Right ventricle myocardium inferior (tissue), 1 donor: Measurements from ENCODE around the gene MALL. TPM values are rescaled to one million over a fixed set of nuclear protein-coding genes. Genes with fewer than 3 reads are reported as not detected.
A peak's percentile ranks its signal among the peaks of the same experiment; 100 is the strongest.
"Not testable (repeated sequence)": the region's sequence is repeated elsewhere in the genome, so short reads cannot be mapped to it uniquely, and the experiment has no call there.

Experiments used
- ATAC-seq: fragments of 200-7000 bp; cut with Tn5 transposase; one replicate; pipeline ENCODE4 v1.9.1; 2020; ENCODE audit warnings: mild to moderate bottlenecking, moderate library complexity
- DNase-seq: peaks from one replicate; pipeline ENCODE4 v3.0.0; 2021; ENCODE audit errors: missing footprints
- intact Hi-C: fragments of 100-400 bp; cut with DNase I; formaldehyde crosslinking; loops from one replicate; pipeline ENCODE4 v1.11.0; 2022
- total RNA-seq: library from RNA; stranded (reverse); fragmentation: NEBNext Ultra II Directional; extraction: Animal tissue kit (Norgen Biotek cat#: 25700); gene quantifications from one replicate; pipeline ENCODE4 v1.2.1, GENCODE V29; 2021
- donor health status: DM: no; HTN: yes; CAD: no; lungs with severe emphysema.

Gene MALL
- total RNA-seq, 1 donor from 2014 or later, result 14.0 TPM

DNA sequence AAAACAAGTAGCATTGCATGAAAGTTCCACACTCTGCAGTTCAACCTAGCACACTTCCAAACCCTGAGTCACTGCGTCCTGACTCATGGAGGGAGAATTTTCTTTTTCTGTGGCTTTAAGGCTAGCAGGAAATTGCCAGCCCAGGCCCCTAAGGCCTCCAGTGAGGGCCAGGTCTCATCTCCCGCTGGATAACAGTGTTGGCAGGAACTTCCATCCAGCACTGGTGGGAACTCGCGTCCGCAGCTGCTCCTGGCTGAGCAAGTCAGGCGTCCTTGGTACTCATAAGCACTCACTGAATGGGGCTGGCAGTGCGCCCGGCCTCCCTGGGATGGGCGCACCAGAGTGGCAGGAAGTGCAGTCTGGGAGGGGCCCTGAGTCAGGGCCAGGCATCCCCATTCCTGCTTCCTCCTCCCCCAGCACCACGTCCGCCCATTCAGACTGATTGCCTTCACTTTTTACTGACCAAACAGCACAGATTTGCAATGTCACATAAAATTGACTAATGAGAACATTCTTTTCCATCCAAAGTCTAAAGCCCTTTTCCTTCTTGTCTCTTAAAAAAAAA is 14.3 kb downstream of the MALL start:
- ATAC-seq (peak; percentile 95), DNase-seq (peak; percentile 98)
- intact Hi-C loops, result no loop called here

DNA sequence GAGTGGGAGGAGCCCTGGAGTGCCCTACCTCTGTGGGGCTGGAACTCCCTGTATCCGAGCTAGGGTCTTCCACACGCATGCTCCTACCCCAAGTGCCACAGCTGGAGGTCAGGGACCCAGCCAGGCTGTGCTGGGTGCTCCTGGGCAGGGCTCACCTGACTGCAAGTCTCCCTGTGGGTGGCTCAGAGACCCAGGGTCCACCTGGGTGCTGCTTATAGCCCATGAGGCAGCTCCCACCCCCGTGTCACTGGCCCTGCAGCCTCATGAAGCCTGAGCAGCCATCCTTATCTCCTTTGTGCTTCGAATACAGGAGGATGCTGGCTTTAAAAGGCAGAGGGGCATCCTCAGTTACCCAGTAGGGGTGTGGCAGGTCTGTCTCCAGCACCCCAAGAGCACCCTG is 14.7 kb downstream of the MALL start:
- intact Hi-C loops, DNase-seq, ATAC-seq: not testable (repeated sequence)

GRCh38 chr2:110100480-110100879 is 15.1 kb downstream of the MALL start:
- DNase-seq (no peak), ATAC-seq (no peak)
- intact Hi-C loops, result no loop called here

DNA sequence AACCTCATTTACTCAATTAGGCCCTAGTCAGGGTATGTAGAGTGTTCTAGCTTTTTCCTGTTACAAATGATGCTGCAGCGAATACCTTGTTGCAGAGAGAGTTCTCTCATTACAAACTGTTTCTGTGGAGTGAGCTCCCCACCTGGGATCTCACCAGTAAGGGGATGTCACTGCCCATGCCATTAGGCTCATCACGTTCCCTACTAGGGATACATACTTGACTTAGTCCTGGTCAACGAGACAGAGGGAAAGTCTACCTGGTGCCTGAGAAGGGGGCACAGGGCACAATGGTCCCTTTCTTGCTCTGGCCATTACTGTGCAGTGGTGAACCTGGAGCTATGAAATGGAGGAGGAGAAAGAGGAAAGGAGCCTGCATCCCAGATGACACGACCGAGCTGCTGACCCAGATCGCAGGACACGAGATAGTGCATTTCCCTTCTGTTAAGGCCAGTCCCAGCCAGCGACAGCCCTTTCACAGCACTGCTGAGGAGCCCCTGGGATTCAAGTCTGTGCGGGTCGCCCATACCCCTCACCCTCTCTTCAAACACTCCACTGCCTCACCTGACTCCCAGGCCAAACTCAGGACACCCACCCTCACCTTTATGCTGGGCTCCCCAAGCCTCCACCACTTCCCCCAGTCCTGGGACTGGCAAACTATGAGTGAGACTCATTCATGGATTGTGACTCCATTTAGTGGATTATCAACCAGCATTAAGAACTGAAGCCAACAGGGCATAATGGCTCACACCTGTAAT is 16.0 kb downstream of the MALL start:
- no peak for DNase-seq
- intact Hi-C loops, result no loop called here
- ATAC-seq, result no peak

- intact Hi-C loops, result no loop called here
- ATAC-seq (no peak), DNase-seq (no peak)
Measured at GRCh38 chr2:110099038-110099425, 16.6 kb downstream of the MALL start.

DNA sequence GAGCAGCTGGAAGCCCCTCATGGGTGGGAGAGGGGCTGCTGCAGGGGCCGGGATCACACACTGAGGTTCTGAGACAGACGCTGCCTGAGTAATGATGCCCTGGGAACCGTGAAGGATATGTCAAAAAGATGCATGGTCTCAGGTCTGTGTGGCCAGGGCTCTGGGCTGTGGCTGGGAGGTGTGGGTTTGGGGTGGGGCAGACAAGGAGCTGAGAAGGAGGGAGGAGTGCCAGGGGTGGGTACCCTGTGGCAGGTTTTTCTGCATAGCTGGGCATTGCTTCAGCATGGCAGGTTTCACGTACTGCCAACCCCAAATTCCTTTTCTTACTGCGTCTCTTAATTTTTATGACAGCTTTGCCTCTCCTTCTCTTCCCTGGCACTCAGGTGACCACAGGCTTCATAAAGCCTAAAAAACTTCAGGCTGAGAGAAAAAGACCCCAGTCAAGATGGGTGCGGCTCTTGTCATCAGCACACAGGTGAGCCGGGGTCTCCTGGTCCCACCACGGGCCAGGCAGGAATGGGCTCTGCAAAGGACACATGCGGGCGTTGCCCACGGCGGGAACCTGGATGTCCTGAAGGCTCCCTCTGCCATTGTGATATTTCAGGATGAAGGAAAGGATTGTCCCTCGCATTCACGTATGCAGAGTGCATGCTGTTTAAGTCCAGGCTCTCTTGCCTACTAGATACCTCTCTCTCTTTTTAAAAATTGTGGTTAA is 18.0 kb downstream of the MALL start:
- DNase-seq (no peak), ATAC-seq (no peak)
- intact Hi-C loops, result no loop called here

DNA sequence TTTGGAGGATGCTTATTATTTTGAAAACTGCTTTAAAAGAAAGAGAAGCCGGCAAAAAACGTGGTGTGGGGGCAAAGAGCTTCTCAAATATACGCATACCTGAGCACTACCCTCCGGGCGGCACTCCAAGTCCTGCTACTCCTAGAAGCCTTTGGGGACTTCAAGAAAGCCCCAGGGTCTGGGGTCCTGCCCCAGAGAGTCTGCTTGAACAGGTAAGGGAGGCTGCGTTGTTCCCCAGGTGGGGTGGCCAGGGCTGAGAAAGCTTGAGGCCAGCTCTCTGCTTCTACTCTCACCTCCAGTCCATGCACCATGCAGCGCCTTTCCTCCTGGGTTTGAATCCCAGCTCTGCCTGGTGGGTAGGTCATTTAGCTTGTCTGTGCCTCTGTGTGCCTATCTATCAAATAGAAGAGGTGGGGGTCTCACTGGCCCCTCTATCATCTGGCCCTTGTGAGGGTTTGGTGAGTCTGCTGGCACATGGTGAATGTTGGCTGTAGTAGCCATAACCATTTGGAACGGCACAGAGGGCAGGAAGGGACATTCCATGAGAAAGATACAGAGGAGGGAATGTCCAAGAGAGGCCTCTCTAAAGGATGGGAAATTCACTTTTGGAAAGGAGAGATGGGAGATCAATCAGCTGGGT is 19.5 kb downstream of the MALL start:
- no peak for ATAC-seq
- intact Hi-C loops, result no loop called here
- DNase-seq, result no peak

DNA sequence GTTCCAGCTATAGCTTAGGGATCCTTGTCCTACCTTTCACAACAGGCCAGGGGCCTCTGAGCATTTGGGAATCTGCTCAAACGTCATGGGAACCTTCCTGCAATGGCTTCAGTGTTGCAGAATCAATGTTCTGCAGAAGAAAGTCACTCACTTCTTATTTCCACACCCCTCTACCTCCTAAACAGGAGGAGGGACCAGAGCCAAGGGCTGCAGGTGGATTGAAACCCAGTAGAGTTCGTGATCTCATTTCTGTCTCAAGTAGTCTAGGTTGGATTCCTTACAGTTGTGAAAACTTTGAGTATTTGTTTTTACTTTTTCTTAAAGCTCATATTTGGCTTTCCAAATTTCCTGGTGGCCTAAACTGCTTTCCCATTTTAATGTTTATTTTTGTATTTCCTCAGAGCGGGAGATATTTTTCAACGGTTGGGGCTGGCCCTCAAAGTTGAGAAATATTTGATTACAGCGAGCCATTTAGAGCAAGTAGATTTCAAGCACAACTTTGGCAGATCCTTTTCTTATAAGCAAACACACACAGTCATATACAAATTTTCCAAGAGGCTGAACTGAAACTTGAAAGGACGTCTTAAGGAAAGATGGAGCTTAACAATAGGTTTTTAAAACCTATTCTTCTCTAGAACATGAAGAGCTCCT is 20.6 kb downstream of the MALL start:
- intact Hi-C loops, ATAC-seq, DNase-seq: not testable (repeated sequence)

- intact Hi-C loops, ATAC-seq, DNase-seq: not testable (repeated sequence)
Measured at GRCh38 chr2:110093924-110094323, 21.7 kb downstream of the MALL start.

DNA sequence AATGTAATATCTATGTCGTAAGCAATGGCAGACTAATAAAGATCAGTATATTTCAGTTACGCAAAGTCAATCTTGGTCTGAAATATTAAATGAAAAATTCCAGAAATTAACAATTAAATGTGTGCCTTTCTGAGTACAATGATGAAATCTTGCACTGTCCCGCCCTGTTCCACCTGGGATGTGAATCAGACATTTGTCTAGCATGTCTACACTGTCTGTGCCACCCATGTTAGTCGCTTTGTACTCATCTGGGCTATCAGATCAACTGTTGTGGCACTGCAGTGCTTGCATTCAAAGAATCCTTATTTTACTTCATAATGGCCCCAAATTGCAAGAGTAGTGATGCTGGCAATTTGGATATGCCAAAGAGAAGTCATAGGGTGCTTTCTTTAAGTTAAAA is 25.5 kb downstream of the MALL start:
- intact Hi-C loops, ATAC-seq, DNase-seq: not testable (repeated sequence)

- intact Hi-C loops, DNase-seq, ATAC-seq: not testable (repeated sequence)
Measured at GRCh38 chr2:110083757-110084156, 31.9 kb downstream of the MALL start.

DNA sequence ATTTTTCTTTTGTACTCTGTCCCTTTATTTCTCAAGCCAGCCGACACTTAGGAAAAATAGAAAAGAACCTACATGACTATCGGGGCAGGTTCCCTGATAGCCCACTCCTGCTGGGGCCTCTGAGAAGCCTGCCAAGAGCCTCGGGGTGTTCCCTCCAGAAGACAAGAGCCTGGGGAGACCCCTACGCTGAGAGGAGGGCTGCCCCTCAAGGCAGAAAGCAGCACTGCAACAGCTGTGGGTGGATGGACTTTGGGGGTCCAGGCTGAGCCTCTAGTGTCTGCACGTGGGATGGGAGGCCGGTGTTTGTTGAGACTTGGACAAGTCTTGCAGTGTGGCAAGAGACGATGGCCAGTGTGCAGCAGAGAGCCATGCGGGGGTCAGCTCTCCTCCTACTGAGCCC is 32.5 kb downstream of the MALL start:
- DNase-seq, ATAC-seq, intact Hi-C loops: not testable (repeated sequence)

- intact Hi-C loops, DNase-seq, ATAC-seq: not testable (repeated sequence)
Measured at GRCh38 chr2:110078104-110078503, 37.5 kb downstream of the MALL start.

DNA sequence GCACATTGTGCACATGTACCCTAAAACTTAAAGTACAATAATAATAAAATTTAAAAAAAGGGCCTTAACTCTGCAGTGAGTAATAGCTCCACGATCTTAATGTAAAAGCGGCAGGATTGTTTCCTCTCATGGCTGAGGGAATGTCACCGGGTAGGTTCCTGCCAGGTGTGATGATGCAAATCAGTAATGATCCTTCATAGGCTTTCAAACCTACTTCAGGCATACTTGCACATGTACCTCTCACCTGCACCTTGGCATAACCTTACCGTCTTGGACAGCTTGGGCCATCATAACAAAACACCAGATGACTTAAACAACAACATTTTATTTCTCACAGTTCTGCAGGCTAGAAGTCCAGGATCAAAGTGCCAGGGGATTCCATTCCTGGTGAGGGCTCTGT is 39.7 kb downstream of the MALL start:
- intact Hi-C loops, ATAC-seq: not testable (repeated sequence)

GRCh38 chr2:110069869-110070268 is 45.8 kb downstream of the MALL start:
- DNase-seq, intact Hi-C loops: not testable (repeated sequence)

More for the DNA sequence above, 39.7 kb downstream of the MALL start:
- DNase-seq, result not testable (repeated sequence)

DNA sequence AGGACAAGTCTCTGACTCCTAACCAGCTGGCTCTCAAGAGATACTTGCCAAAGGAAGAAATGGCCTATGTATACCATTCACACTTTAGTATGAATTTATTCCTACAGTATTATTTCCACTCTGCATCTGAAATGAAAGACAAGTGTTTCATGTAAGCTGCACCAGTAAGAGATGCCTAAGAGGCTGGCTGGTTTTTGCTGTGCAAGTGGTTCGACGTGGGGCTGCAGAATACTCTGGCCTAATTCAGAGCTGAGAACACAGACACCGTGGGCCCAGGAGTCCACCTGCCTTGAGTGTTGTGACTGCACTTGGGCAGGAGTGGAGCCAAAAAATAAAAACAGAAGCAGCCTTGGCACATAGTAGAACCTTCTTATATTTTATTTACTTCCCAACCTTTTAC is 47.5 kb downstream of the MALL start:
- intact Hi-C loops, ATAC-seq: not testable (repeated sequence)
- DNase-seq, result peak; percentile 11

More at GRCh38 chr2:110069869-110070268, 45.8 kb downstream of the MALL start:
- ATAC-seq, result peak; percentile 23

GRCh38 chr2:110062332-110062731 is 53.3 kb downstream of the MALL start:
- ATAC-seq, intact Hi-C loops, DNase-seq: not testable (repeated sequence)

DNA sequence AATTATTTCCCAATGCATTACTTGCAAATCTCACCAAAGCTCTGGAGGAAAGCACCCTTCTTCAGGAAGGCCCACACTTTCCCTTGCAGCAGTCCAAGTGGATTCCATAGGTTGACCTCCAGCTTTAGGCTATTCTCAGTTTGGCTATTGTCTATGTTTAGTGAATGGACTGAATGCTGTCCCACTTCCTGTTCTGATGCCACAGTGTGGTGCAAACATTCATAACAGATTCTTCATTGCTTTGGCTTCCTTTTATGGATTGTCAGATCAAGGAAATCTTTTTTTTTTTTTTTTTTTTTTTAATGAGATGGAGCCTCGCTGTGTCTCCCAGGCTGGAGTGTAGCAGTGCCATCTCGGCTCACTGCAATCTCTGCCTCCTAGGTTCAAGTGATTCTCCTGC is 55.1 kb downstream of the MALL start:
- intact Hi-C loops, ATAC-seq, DNase-seq: not testable (repeated sequence)
